HG03064 (cell line): ENCODE measurements around the gene VPS41.

Experiments
- ATAC-seq: cut with Tn5 transposase; IDR thresholded peaks from one replicate; pipeline ENCODE4 v1.9.1; 2021; ENCODE audit warnings: low read depth; ENCODE audit not compliant: unreplicated experiment

The VPS41 gene

GRCh38 chr7:38744746-38745145 lies 164.2 kb downstream of the VPS41 start:
- no peak for ATAC-seq

- no peak for ATAC-seq
Observed at GRCh38 chr7:38743899-38744298, 165.1 kb downstream of the VPS41 start.

GRCh38 chr7:38740041-38740440 lies 168.9 kb downstream of the VPS41 start:
- ATAC-seq, result no peak

GRCh38 chr7:38736138-38736537 lies 172.9 kb downstream of the VPS41 start:
- ATAC-seq, result no peak

- ATAC-seq, result no peak
Observed at GRCh38 chr7:38731215-38731614, 177.8 kb downstream of the VPS41 start.

GRCh38 chr7:38728145-38728544 lies 180.8 kb downstream of the VPS41 start:
- ATAC-seq, result no peak

- no peak for ATAC-seq
Observed at GRCh38 chr7:38727184-38727940, 181.6 kb downstream of the VPS41 start.

GRCh38 chr7:38723327-38723726 lies 185.7 kb downstream of the VPS41 start:
- ATAC-seq, result no peak

GRCh38 chr7:38716397-38716796 lies 192.6 kb downstream of the VPS41 start:
- no peak for ATAC-seq

GRCh38 chr7:38709123-38709522 lies 199.9 kb downstream of the VPS41 start:
- no peak for ATAC-seq

- ATAC-seq, result no peak
Observed at GRCh38 chr7:38704751-38705150, 204.2 kb downstream of the VPS41 start.

GRCh38 chr7:38704041-38704547 lies 204.9 kb downstream of the VPS41 start:
- ATAC-seq, result no peak

- ATAC-seq, result no peak
Observed at GRCh38 chr7:38703093-38703492, 205.9 kb downstream of the VPS41 start.

GRCh38 chr7:38702002-38702535 lies 206.9 kb downstream of the VPS41 start:
- ATAC-seq, result no peak

- no peak for ATAC-seq
Observed at GRCh38 chr7:38700116-38700515, 208.9 kb downstream of the VPS41 start.

GRCh38 chr7:38699471-38699870 lies 209.5 kb downstream of the VPS41 start:
- ATAC-seq, result no peak

GRCh38 chr7:38694326-38694725 lies 214.7 kb downstream of the VPS41 start:
- no peak for ATAC-seq

- ATAC-seq, result no peak
Observed at GRCh38 chr7:38686888-38687287, 222.1 kb downstream of the VPS41 start.

- ATAC-seq, result no peak
Observed at GRCh38 chr7:38685851-38686250, 223.1 kb downstream of the VPS41 start.

GRCh38 chr7:38682606-38683005 lies 226.4 kb downstream of the VPS41 start:
- ATAC-seq, result no peak

GRCh38 chr7:38681882-38682281 lies 227.1 kb downstream of the VPS41 start:
- no peak for ATAC-seq

- ATAC-seq, result no peak
Observed at GRCh38 chr7:38679419-38679818, 229.6 kb downstream of the VPS41 start.
